GOT3 (cell line): ENCODE results near the gene SOHLH2.

Experiments used
- DNase-seq: peaks from one replicate; lab custom pipeline; 2025; ENCODE audit warnings: mixed read lengths; lab: John Stamatoyannopoulos, UW

Gene SOHLH2

GRCh38 chr13:36131931-36132297, 82.4 kb downstream of the SOHLH2 start:
- DNase-seq = no peak

- DNase-seq = no peak
These were observed 83.0 kb downstream of the SOHLH2 start, which contains the start of gene DCLK1 for GRCh38 chr13:36131222-36131930. DCLK1 (minus strand) TSS chr13:36131382.

GRCh38 chr13:36130552-36131221, 83.7 kb downstream of the SOHLH2 start:
- no peak for DNase-seq

GRCh38 chr13:36130193-36130551, 84.2 kb downstream of the SOHLH2 start:
- DNase-seq = no peak

- no peak for DNase-seq
These were observed 84.8 kb downstream of the SOHLH2 start for GRCh38 chr13:36129539-36129938.

GRCh38 chr13:36126491-36126890, 87.9 kb downstream of the SOHLH2 start:
- DNase-seq = no peak

GRCh38 chr13:36125841-36126240, 88.5 kb downstream of the SOHLH2 start:
- DNase-seq = no peak

- no peak for DNase-seq
These were observed 90.0 kb downstream of the SOHLH2 start for GRCh38 chr13:36124236-36124822.
